Lower lobe of right lung (tissue), 2 donors: Measurements from ENCODE around the gene NYAP1. TPM values are rescaled to one million over a fixed set of nuclear protein-coding genes. Genes with fewer than 3 reads are reported as not detected.
A peak's percentile ranks its signal among the peaks of the same experiment; 100 is the strongest.

Experiments used
- ATAC-seq, 2 donors: fragments of 200-7000 bp; cut with Tn5 transposase; one replicate each; pipeline ENCODE4 v1.9.1; 2020 to 2022; ENCODE audit warnings: mild to moderate bottlenecking in 2 of 2, moderate library complexity in 2 of 2
- DNase-seq: peaks from one replicate; pipeline ENCODE4 v3.0.0-alpha.2; 2020
- H3K27ac ChIP-seq: fragments of 200-600 bp; one replicate; pipeline ENCODE4 v1.8.0; 2022
- H3K27me3 ChIP-seq: fragments of 200-600 bp; one replicate; pipeline ENCODE4 v1.8.0; 2022; ENCODE audit warnings: low read depth
- H3K36me3 ChIP-seq: fragments of 200-600 bp; one replicate; pipeline ENCODE4 v1.8.0; 2022; ENCODE audit warnings: mild to moderate bottlenecking
- H3K4me1 ChIP-seq: fragments of 200-600 bp; one replicate; pipeline ENCODE4 v1.8.0; 2022
- H3K4me3 ChIP-seq: fragments of 200-600 bp; one replicate; pipeline ENCODE4 v1.8.0; 2022; ENCODE audit warnings: mild to moderate bottlenecking
- H3K9me3 ChIP-seq: fragments of 200-600 bp; one replicate; pipeline ENCODE4 v1.8.0; 2022
- intact Hi-C: fragments of 100-400 bp; cut with DNase I; formaldehyde crosslinking; loops from one replicate; pipeline ENCODE4 v1.11.0; 2022
- long read RNA-seq: library from polyadenylated mRNA; unstranded; transcript quantifications from one replicate; pipeline ENCODE4 v2.0.0, GENCODE V29; 2021
- total RNA-seq: library from RNA; stranded (reverse); fragmentation: NEBNext Ultra II Directional; extraction: Animal tissue kit (Norgen Biotek cat#: 25700); gene quantifications from one replicate; pipeline ENCODE4 v1.2.1, GENCODE V29; 2021
- TF ChIP-seq, protein P1 (sequence below): fragments of 200-600 bp; IDR thresholded peaks from one replicate; pipeline ENCODE4 v1.8.0; 2022; ENCODE audit warnings: antibody characterized with exemption, mild to moderate bottlenecking
- donor health status: DM: no; HTN: yes; CAD: no; lungs with severe emphysema.

The NYAP1 gene
- total RNA-seq, result 1.1 TPM
- long read RNA-seq, result 0 reads

DNA sequence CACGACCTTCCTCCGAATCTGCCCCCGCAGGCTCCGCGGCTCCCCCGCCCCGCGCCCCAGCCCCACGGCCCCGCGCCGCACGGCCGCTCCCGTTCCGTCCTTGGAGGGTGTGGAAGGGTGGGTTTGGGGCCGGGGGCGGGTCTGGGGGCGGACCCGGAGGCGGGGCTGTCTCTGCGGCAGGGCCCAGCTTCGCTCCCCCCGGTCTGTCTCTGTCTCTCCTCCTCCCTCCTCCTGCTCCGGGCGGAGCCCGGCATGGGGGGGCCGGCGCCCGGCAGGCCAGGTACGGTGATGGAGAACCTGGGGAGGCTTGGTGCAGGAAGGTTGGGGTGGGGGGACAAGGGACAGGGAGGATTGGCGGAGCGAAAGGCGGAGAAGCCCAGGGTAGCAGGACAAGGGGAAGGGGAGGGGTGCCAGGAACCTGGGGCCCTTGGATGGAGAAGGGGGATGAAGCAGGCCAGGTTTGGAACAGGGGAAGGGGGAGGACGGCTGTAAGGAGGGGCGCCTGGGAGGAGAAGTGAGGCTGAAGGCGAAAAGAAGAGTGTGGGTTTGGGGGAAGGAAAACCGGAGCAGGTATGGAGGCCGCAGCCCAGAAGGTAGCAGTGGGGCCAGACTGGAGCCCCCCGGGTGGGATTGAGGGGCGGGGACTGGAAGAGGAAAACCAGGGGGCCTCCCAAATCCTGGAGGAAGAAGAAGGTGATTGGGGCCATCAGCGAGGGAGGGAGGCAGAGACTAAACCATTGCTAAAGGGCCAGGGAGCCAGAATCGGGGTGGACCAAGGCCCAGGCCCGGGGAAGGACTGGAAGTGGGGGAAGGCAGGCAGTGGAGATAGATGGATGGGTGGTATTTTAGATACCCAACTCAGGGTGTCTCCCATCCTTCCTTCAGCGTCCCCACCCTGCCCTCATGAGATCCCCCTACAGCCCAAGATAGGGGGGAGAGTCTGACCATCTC lies at the start of gene NYAP1:
Gene NYAP1, plus strand, starts transcription at position 206 of the 951 bp plus-strand sequence. CDS start 1,385 bp downstream, outside the sequence.
- Histone ChIP-seq H3K36me3 (no peaks in the 10 kb centered on the region), H3K27me3 (no peaks in the 10 kb centered on the region), H3K9me3 (no peaks in the 10 kb centered on the region), H3K4me3 (peak within 1 kb of the TSS; percentile 63), H3K4me1 (peaks cover 22% of the 10 kb centered on the region), H3K27ac (no peak within 1 kb of the TSS)
- DNase-seq, result peak; percentile 62
- TF ChIP-seq, protein P1, sequence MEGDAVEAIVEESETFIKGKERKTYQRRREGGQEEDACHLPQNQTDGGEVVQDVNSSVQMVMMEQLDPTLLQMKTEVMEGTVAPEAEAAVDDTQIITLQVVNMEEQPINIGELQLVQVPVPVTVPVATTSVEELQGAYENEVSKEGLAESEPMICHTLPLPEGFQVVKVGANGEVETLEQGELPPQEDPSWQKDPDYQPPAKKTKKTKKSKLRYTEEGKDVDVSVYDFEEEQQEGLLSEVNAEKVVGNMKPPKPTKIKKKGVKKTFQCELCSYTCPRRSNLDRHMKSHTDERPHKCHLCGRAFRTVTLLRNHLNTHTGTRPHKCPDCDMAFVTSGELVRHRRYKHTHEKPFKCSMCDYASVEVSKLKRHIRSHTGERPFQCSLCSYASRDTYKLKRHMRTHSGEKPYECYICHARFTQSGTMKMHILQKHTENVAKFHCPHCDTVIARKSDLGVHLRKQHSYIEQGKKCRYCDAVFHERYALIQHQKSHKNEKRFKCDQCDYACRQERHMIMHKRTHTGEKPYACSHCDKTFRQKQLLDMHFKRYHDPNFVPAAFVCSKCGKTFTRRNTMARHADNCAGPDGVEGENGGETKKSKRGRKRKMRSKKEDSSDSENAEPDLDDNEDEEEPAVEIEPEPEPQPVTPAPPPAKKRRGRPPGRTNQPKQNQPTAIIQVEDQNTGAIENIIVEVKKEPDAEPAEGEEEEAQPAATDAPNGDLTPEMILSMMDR, result no peak
- intact Hi-C loops, result no loop called here
- peak; percentile 46 to 57 for ATAC-seq

DNA sequence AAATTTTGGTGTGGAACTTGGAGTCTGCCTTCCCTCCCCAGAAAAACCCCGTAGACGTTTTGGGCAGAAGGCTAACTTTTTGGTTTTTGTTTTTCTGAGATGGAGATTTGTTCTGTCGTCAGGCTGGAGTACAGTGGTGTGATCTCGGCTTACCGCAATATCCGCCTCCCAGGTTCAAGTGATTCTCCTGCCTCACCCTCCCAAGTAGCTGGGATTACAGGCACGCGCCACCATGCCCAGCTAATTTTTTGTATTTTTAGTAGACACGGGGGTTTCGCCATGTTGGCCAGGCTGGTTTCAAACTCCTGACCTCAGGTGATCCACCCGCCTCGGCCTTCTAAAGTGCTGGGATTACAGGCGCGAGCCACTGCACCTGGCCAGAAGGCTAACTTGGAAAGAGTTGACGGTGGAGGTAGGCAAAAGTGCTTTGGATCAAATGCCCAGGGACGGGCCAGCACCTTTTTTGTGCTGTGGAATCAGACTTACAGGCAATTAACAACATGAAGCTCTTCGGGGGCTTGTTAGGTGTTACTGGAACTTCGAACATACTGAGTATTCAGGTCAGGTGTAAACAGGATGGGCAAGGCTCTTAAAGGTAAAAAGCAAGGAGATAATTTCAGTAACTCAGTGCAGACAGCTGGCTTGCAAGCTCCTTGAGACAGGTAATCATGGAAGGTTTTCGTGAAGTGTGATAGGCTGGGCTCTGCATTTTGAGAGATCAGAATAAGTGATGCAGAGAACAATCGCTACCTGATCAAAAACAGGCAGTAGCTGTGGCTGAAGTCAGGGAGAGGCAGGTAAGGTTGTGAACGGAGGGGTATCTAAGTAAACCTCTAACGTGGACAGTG lies 49.2 kb upstream of the NYAP1 start:
- H3K27me3 ChIP-seq, result no peaks in the 10 kb centered on the region
- ATAC-seq (no peak), DNase-seq (peak; percentile 19)
- H3K4me3 ChIP-seq, result peak overlapping the region; percentile 84
- intact Hi-C loops, result no loop called here
- H3K9me3 ChIP-seq, result no peaks in the 10 kb centered on the region
- H3K4me1 ChIP-seq, result peaks cover 48% of the 10 kb centered on the region
- H3K27ac ChIP-seq, result peak overlapping the region; percentile 95
- TF ChIP-seq, protein P1, result no peak
- peaks cover 38% of the 10 kb centered on the region for H3K36me3 ChIP-seq

GRCh38 chr7:100435401-100436304 lies 48.1 kb upstream of the NYAP1 start:
- Histone ChIP-seq H3K4me1 (peaks cover 44% of the 10 kb centered on the region), H3K4me3 (peak overlapping the region; percentile 84), H3K27me3 (no peaks in the 10 kb centered on the region), H3K27ac (peak overlapping the region; percentile 95), H3K36me3 (peaks cover 38% of the 10 kb centered on the region), H3K9me3 (no peaks in the 10 kb centered on the region)
- DNase-seq (peak; percentile 69), ATAC-seq (peak; percentile 64 to 68)
- intact Hi-C loops, result no loop called here
- TF ChIP-seq, protein P1, result no peak

- DNase-seq (peak; percentile 54), ATAC-seq (no peak)
- intact Hi-C loops, result no loop called here
- Histone ChIP-seq H3K4me1 (peaks cover 26% of the 10 kb centered on the region), H3K36me3 (peaks cover 26% of the 10 kb centered on the region), H3K4me3 (peak overlapping the region; percentile 84), H3K27me3 (no peaks in the 10 kb centered on the region), H3K9me3 (no peaks in the 10 kb centered on the region), H3K27ac (peak overlapping the region; percentile 95)
- TF ChIP-seq, protein P1, result no peak
These were observed 46.3 kb upstream of the NYAP1 start for GRCh38 chr7:100437150-100438100.
